ENCODE measurements around the gene PSME4.

The PSME4 gene

DNA sequence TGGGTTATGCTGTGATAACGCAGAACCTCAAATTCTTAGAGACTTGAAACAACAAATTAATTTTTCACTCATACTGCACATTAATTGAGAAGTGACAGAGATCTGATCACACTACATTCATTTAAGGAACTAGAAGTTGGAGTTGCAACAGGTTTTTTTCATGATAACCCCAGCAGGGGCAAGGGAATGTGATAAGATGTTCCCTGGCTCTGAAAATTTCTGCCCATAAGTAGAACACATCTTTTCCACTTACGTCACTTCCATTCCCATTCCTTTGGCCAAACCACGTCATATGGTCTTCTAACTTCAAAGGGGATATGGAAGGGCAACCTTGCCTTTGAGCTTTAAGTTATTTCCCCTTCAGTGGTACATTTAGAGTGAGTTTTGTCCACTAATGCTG lies 29.7 kb upstream of the PSME4 start:
- TF ChIP-seq, protein P1, sequence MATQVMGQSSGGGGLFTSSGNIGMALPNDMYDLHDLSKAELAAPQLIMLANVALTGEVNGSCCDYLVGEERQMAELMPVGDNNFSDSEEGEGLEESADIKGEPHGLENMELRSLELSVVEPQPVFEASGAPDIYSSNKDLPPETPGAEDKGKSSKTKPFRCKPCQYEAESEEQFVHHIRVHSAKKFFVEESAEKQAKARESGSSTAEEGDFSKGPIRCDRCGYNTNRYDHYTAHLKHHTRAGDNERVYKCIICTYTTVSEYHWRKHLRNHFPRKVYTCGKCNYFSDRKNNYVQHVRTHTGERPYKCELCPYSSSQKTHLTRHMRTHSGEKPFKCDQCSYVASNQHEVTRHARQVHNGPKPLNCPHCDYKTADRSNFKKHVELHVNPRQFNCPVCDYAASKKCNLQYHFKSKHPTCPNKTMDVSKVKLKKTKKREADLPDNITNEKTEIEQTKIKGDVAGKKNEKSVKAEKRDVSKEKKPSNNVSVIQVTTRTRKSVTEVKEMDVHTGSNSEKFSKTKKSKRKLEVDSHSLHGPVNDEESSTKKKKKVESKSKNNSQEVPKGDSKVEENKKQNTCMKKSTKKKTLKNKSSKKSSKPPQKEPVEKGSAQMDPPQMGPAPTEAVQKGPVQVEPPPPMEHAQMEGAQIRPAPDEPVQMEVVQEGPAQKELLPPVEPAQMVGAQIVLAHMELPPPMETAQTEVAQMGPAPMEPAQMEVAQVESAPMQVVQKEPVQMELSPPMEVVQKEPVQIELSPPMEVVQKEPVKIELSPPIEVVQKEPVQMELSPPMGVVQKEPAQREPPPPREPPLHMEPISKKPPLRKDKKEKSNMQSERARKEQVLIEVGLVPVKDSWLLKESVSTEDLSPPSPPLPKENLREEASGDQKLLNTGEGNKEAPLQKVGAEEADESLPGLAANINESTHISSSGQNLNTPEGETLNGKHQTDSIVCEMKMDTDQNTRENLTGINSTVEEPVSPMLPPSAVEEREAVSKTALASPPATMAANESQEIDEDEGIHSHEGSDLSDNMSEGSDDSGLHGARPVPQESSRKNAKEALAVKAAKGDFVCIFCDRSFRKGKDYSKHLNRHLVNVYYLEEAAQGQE (IDR thresholded peaks at IDR 0.05; ENCODE audit: insufficient replicate concordance, low read depth) = no peak
- TF ChIP-seq, protein P2, sequence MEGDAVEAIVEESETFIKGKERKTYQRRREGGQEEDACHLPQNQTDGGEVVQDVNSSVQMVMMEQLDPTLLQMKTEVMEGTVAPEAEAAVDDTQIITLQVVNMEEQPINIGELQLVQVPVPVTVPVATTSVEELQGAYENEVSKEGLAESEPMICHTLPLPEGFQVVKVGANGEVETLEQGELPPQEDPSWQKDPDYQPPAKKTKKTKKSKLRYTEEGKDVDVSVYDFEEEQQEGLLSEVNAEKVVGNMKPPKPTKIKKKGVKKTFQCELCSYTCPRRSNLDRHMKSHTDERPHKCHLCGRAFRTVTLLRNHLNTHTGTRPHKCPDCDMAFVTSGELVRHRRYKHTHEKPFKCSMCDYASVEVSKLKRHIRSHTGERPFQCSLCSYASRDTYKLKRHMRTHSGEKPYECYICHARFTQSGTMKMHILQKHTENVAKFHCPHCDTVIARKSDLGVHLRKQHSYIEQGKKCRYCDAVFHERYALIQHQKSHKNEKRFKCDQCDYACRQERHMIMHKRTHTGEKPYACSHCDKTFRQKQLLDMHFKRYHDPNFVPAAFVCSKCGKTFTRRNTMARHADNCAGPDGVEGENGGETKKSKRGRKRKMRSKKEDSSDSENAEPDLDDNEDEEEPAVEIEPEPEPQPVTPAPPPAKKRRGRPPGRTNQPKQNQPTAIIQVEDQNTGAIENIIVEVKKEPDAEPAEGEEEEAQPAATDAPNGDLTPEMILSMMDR (IDR thresholded peaks at IDR 0.05; ENCODE audit: insufficient read depth, low read length) = no peak
- TF ChIP-seq POLR2AphosphoS5 (IDR thresholded peaks at IDR 0.05; ENCODE audit: low read depth) (no peak), SPI1 (IDR thresholded peaks at IDR 0.05; ENCODE audit: borderline replicate concordance, low read depth) (no peak), GABPA (IDR thresholded peaks at IDR 0.05; ENCODE audit: low read depth) (no peak)
- peak in 1 of 2 experiments; percentile 4 for DNase-seq (ENCODE audit: low read depth in 1 of 2, low spot score in 1 of 2)

DNA sequence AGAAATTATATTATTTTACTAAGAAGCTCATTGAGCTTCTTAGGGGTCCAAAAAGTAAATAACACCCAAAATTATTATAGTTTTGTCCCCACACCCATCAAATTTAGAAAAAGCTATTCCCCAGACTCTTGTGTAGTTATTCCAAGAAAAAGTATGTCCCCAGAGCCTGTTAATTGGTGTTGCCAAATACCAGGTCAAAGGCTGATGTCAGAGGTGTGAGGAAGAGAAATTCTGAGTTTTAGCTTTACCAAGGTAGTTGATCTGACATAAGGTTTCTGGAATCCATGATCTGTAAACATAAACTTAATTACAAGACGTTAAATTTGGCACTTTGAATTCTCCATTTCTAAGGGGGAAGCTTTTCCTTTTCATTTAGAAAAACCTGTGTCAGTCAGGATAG lies 29.3 kb upstream of the PSME4 start:
- H3K4me3 ChIP-seq (replicated peaks; ENCODE audit: insufficient read depth, low read length) = no peak overlapping the region
- TF ChIP-seq SPI1 (IDR thresholded peaks at IDR 0.05; ENCODE audit: borderline replicate concordance, low read depth) (no peak), POLR2AphosphoS5 (IDR thresholded peaks at IDR 0.05; ENCODE audit: low read depth) (no peak), GABPA (IDR thresholded peaks at IDR 0.05; ENCODE audit: low read depth) (no peak)
- TF ChIP-seq, protein P2 (IDR thresholded peaks at IDR 0.05; ENCODE audit: insufficient read depth, low read length) = no peak
- TF ChIP-seq, protein P1 (IDR thresholded peaks at IDR 0.05; ENCODE audit: insufficient replicate concordance, low read depth) = no peak
- no peaks in the 10 kb centered on the region for H3K27me3 ChIP-seq (ENCODE audit: insufficient read depth, poor library complexity, severe bottlenecking)
- no peak for DNase-seq (ENCODE audit: low read depth in 1 of 2, low spot score in 1 of 2)
- no peak overlapping the region for H3K27ac ChIP-seq (replicated peaks)

More for the DNA sequence above, 29.7 kb upstream of the PSME4 start:
- no peak overlapping the region for H3K27ac ChIP-seq (replicated peaks)
- no peak overlapping the region for H3K4me3 ChIP-seq (replicated peaks; ENCODE audit: insufficient read depth, low read length)
- H3K27me3 ChIP-seq (ENCODE audit: insufficient read depth, poor library complexity, severe bottlenecking) = no peaks in the 10 kb centered on the region

DNA sequence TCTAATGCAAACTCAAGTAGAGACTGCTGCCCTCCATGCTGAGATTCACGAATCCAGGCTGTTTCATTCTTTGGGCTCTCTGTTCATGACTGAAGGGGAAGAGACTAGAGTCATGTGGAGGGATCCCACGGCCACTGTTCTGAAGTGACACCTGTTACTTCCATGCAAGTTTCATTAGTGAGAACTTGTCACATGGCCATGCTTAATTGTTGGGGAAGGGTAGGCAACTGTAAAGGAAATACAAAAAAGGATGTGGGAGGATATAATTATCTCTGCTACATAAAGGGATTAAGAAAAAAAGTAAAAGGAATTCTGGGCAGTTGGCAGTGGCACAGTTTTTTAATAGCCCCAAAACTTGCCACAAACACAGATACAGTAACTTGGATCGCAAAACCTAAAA lies 28.0 kb upstream of the PSME4 start:
- TF ChIP-seq, protein P2 (IDR thresholded peaks at IDR 0.05; ENCODE audit: insufficient read depth, low read length) = no peak
- TF ChIP-seq, protein P1 (IDR thresholded peaks at IDR 0.05; ENCODE audit: insufficient replicate concordance, low read depth) = no peak
- no peak for TF ChIP-seq POLR2AphosphoS5 (IDR thresholded peaks at IDR 0.05; ENCODE audit: low read depth)
- no peak for TF ChIP-seq GABPA (IDR thresholded peaks at IDR 0.05; ENCODE audit: low read depth)
- TF ChIP-seq SPI1 (IDR thresholded peaks at IDR 0.05; ENCODE audit: borderline replicate concordance, low read depth) = no peak
- no peak for DNase-seq (ENCODE audit: low read depth in 1 of 2, low spot score in 1 of 2)
- Histone ChIP-seq H3K27ac (replicated peaks) (no peak overlapping the region), H3K4me3 (replicated peaks; ENCODE audit: insufficient read depth, low read length) (no peak overlapping the region), H3K27me3 (ENCODE audit: insufficient read depth, poor library complexity, severe bottlenecking) (no peaks in the 10 kb centered on the region)
